H1 (cell line): ENCODE results near the gene IL16. TPM values are rescaled to one million over a fixed set of nuclear protein-coding genes. Genes with fewer than 3 reads are reported as not detected.

Source experiments
- HDAC2 ChIP-seq, 2 experiments: fragments of 300-600 bp in 1 of 2; sonication (generic) in 1 of 2; IDR thresholded peaks; 2 replicates each; pipeline ENCODE4 v1.6.1; 2011 to 2012; ENCODE audit warnings: low read depth in 2 of 2, low read length in 2 of 2, mild to moderate bottlenecking in 2 of 2, moderate library complexity in 2 of 2, borderline replicate concordance in 1 of 2, inconsistent platforms in 1 of 2
- SRF ChIP-seq: IDR thresholded peaks from 2 replicates; pipeline ENCODE4 v1.6.1; 2011; ENCODE audit warnings: mild to moderate bottlenecking, low read depth, low read length, moderate library complexity
- polyA plus RNA-seq, 7 experiments: library from polyadenylated mRNA; depleted of rRNA in 3 of 7; stranded (reverse) in 5 of 7; unstranded in 2 of 7; fragments of >200 nt in 5 of 7; fragments of 200-250 nt in 2 of 7; gene quantifications; 1 replicate in 5 of 7; 2 replicates in 1 of 7; 4 replicates in 1 of 7; pipeline versions ENCODE4 v1.2.1 to v1.2.3, GENCODE V29; 2011 to 2013; ENCODE audit warnings: missing spikeins in 2 of 7, mixed read lengths in 2 of 7
- total RNA-seq: library from RNA; stranded (reverse); fragmentation: NEBNext Ultra II Directional; extraction: Animal tissue kit (Norgen Biotek cat#: 25700); gene quantifications from 2 replicates; pipeline ENCODE4 v1.2.1, GENCODE V29; 2021

IL16 gene
- total and polyA plus RNA-seq, 2 of the 8 experiments (the other 6 are each of a cell fraction or from before 2014, with no cell fraction given) = 0.03 to 0.09 TPM

DNA sequence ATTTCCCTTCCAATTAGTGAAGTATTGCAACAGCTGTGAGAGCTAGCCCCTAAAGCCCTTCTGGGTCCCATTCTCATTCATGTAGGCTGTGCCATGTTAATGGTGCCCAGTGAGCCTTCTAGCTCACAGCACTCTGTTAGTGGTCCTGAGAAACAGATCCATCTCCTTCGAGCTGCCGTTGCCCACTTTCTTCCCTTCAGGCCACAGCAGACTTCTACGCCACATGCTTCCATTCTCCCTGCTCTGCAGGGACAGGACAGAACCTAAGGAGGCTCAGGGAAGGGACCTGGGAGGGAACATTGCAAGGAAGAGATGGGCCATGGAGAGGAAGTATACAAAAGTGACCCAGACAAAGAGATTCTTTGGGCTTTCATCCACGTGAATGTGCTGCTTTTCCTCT lies 139.0 kb downstream of the IL16 start (continued):
- no peak for TF ChIP-seq HDAC2 (IDR thresholded peaks at IDR 0.05; ENCODE audit: borderline replicate concordance in 1 of 2, low read depth in 2 of 2, low read length in 2 of 2)
- TF ChIP-seq SRF = no peak
- TF ChIP-seq, all 59 proteins: peak for 0
